ENCODE measurements around the gene ATE1.
"Not testable (repeated sequence)": the region's sequence is repeated elsewhere in the genome, so short reads cannot be mapped to it uniquely, and the experiment has no call there.

The ATE1 gene

DNA sequence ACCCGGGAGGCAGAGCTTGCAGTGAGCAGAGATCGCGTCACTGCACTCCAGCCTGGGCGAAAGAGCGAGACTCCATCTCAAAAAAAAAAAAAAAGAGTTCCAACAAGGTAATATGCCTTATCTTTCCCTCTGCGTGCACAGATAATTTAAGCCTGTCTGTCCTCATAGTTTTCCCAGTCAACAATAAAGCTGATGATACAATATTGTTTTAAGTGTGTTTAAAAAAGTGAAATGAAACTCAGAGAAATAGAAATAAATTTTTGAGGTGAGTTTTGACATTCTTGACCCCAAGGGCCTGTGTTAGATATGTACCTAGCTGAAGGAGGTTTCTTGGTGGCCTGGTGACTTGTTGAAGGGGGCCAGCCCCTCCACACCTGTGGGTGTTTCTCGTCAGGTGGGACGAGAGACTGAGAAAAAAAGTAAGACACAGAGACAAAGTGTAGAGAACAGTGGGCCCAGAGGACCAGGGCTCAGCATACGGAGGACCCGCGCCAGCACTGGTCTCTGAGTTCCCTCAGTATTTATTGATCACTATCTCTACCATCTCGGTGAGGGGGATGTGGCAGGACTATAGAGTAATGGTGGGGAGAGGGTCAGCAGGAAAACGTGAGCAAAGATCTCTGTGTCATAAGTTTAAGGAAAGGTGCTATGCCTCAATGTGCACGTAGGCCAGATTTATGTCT is 1.9 kb upstream of the ATE1 start:
- not testable (repeated sequence) for FAIRE-seq

DNA sequence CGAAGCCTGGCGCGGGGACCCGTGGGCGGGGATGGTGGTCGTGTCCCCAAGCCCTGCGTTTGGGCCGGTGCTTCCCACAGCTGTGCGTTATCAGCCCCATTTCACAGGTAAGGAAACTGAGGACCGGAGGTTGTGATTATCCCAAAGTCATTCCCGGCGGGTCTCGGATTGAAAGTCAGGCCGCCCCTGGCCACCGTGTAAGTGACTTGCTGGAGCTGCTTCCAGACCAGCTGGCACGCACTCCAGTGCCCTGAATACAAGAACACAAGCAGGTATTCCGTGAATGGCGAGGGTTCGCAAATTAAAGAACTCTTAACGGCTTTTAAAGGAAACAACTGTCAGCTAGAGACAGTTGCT is 675 bp upstream of the ATE1 start:
- no peak for FAIRE-seq

DNA sequence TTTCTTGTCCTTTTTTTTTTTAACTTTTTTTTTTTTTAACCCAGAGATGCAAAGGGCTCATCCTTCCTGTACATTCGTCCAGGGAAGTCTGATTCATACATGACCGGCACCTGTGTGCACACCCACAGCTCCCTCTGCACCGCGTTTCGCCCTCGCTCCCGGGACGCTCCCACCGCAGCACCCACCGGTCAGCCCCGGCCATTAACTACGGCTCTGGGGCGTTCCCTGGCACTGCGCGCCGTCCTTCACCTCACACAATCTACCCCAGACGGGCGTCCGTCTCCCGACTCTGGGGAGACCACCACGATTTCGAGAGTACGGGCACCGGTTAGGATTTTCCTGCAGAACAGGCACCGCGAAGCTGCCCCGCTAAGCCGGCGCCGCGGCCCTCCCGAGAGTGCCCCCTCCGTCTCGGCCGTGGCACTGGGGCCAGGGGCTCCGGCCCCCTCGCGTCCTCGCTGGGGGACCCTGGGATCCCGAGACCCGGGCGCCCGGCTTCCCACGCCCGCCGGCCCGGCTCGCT is 452 bp downstream of the ATE1 start:
- FAIRE-seq: no peak

DNA sequence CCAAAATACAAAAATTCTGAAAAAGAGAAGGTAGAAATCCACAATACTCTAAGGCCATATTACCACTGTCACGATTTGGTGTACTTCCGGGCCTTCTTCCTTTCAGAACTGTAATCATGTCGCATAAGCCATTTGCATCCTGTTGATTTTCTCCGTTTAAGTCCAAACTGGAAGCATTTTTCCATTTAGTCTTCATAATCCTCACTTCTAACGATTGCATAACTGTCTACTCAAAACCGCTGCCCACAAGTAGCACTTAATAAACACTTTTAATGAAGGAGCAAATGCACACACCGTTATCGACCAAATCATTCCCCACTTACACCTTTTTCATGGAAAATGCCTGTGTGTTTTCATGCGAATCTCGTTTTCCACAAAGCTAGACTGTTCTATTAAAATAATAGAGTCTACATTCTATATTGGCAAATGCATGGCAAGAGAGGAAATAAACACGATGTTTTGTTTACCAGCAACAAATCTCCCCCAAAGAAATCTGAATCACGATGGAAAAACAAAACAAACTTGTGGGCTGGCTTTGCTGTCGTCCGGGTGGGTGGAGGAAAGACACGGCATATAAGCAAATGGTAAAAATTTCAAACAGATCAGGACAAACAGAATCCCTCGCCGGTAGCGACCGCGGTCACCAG is 1.0 kb downstream of the ATE1 start:
- peak; percentile 8 for FAIRE-seq

DNA sequence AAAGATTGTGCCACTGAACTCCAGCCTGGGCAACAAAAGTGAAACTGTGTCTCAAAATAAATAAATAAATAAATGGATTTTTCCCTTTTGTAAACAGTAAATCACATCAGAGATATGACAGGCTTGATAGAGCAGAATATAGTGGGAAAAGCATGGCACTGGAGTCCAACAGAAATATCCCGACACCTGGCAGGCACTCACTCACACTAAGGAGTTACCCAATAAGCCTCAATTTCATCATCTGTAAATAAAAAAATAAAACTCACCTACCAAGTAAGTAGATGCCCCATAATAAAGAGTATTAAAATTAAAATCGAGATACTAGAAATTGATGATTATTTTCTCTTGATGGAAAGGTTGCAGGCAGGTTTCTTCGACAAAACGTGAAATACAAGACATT is 1.7 kb downstream of the ATE1 start:
- no peak for FAIRE-seq

DNA sequence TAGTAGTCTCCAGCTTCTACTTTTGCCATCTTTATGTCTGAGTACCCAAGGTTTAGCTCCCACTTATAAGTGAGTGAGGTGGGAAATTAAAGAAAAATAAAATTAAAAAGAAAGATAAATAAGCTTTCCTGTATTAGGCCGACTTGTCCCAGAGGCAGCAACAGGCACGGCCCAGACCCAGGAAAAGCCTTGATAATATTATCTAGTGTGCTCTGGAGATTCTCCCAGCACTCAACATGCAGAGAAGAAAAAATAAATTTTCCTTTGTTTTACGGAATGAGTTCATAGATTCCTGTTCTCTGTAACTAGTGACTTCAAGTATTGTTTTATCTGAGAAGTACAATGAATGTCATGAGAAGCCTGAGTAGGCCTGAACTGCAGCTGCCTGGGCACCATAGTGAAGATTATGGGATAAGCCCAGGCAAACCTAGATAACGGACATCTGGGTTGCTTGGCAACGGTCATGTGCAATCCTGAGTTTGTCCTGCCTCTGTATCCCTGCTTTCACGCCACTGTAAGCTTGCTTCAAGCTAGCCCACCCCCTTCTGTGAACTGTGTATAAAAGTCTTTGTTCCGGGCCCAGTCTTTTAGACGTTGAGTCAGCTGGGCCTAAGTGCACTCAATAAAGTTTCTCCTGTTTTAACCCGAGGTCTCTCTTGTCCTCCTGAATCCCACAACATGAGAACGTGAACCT is 6.4 kb downstream of the ATE1 start:
- FAIRE-seq: no peak

DNA sequence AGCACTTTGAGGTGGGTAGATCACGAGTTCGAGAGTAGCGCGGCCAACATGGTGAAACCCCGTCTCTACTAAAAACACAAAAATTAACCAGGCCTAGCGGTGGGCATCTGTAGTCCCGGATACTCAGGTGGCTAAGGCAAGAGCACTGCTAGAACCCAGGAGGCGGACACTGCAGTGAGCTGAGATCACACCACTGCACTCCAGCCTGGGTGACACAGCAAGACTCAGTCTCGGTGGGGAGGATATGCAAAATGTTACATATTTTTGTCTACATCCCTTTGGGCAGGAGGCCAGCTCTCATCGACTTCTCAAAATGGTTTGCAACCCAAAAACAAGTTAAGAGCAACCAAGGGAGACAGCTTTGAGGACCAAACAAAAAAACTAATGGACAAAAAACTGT is 8.2 kb downstream of the ATE1 start:
- FAIRE-seq: no peak

DNA sequence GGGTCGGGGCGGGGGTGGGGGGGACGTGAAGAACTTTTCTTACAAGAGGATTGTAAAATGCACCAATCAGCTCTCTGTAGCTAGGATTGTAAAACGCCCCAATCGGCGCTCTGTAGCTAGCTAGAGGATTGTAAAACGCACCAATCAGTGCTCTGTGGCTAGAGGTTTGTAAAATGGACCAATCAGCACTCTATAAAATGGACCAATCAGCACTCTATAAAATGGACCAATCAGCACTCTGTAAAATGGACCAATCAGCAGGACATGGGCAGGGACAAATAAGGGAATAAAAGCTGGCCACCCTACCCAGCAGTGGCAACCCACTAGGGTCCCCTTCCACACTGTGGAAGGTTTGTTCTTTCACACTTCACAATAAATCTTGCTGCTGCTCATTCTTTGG is 9.0 kb downstream of the ATE1 start:
- FAIRE-seq: not testable (repeated sequence)

DNA sequence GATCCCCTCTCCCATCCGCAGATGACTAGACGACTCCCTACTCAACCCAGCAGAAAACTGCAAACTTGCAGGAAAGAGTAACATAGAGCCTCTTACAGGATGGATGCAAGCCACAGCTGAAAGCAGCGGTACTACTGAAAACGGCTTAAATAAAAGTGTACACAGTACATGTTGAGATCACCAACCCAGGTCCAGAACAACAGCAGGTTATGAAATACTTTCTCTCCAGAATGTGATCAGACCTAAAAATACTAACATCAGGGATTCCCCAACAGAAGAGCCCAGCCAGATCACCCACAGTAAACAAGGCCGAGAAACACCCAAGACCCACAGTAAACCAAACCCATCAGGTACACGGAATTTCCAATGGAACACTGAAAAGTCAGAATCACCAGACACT is 13.2 kb downstream of the ATE1 start:
- no peak for FAIRE-seq

DNA sequence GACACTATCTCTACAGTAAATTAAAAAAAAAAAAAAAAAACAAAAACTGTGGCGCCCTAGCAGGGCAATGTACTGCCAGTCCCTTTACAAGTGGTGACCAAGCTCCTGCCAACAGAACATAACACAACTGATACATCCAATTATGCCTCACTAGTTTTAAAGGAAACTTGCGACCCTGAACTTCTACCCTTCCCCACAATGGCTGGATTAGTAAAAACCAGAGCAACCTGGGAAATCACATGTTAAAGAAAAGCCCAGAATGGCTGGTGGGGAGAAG is 16.5 kb downstream of the ATE1 start:
- FAIRE-seq: no peak

DNA sequence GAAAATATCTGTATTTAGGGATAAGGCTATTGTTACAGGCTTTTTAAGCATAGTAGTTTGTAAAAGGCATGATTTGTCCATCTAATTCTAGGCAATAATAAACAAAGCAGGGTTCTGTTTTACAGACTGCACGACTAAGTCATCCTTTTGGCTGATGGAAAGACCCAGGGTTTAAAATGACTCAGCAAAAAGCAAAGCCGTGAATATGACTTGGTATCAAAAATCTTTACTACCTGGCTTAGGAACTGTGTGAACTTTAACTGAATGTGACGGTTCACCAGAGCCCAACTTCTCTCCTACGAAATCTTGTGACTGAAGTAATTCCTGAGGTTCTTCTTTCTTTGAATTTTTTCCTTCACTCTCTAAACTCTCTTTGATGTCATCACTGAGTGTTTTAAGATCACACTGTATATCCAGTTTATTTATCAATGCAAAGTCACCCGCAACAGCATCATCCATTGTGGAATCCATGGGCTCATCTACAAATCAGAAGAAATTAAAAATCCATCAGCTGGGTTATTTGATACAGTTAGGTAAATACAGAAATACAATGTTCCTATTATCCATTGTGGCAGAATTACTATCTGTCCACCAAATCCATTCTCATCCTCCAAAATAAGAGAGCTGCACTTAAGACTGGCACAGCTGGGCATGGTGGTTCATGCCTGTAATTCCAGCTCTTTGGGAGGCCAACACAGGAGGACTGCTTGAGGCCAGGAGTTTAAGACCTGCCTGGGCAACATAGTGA is 17.0 kb downstream of the ATE1 start:
- FAIRE-seq: no peak

DNA sequence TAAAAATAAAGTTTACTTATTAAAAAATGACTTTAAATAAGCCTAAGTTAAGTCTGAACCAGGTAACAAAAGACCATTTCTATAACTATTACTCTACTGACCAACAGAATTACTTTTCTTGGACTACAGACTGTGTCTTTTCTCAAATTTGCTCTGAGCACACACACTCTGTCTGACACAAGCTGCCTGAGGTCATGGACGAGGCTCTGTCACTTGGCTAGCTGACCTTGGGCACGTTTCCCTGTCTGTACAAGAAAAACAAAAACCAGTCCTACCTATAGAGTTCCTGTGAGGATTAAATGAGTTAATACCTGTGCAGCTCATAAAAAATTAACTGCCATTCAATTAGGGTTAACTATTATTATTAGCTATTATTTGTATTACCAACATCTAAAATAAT is 22.9 kb downstream of the ATE1 start:
- no peak for FAIRE-seq

DNA sequence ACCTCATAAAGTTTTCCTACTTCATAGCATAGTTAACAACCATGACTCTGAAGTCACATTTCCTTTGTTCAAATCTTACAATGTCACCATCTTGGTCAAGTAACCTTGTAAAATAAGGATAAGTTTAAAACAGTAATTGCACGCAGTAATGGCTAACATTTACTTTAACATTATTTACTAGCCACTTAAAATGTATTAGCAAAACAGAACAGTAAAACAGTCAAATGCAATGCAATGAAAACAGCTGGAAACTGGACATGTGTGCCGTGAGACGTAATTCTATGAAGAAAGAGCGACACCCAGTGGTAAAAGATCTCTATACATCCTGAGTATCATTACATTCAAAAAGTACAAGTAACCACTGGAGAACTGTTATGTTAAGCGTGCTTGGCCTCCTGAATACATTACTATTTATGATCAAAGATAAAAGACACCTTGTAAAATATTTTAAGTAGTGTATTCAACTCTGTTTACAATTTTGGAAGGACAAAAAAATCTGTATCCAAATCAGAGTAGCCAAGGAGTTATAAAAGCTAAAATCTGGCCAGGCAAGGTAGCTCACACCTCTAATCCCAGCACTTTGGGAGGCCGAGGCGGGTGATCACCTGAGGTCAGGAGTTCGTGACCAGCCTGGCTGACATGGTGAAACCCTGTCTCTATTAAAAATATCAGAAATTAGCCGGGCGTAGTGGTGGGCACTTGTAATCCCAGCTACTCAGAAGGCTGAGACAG is 27.2 kb downstream of the ATE1 start:
- FAIRE-seq: peak; percentile 97

DNA sequence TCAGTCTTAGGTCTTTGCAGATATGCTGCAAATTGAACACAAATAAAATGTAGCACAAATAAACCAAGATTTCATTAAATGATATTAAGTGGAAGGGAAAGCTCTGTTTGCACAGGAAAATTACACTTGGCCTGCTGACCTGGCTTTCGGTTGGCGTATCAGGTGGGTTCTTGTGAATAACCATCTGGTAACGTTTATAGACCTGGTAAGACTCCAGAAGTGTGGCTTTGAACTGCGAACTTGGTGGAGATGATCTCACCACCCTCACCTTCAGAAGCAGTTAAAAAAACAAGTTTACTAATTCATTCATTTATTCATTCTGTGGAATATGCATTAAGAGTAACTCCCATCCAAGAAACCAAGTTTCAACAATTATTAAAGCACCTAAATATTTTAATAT is 28.1 kb downstream of the ATE1 start:
- FAIRE-seq: no peak

DNA sequence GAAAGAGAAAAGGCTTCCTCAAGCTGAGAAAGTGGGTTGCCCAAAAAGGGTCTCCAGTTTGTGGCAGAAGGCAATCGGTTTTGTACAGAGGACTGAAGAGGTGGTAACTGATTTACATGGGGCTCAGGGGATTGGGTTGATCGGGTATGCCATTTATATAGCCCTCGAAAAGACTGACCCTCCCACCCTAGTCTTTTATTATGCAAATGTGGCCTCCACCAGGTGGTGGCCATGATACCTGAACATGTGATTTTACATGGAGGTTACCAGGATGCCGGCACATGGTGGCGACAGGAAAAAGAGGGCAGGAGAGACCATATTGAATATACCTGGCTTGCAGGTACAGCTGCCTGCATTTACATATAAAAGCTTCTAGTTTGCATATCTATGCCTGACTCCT is 36.7 kb downstream of the ATE1 start:
- FAIRE-seq: no peak

DNA sequence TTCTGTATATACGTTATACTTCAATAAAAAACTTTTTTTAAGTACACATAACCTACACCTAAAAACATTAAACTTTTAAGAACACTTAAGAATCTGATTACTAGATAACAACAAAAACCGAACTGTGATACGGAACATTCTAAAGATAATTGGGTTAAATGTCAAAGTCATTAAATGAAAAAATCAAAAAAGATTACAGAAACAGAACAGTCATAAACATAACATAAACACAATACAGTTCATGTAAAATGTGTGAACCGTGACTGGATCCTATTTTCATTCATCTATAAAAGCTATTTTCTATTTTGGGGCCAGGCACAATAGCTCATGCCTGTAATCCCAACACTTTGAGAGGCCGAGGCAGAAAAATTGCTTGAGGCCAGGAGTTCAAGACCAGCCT is 38.6 kb downstream of the ATE1 start:
- peak; percentile 67 for FAIRE-seq

DNA sequence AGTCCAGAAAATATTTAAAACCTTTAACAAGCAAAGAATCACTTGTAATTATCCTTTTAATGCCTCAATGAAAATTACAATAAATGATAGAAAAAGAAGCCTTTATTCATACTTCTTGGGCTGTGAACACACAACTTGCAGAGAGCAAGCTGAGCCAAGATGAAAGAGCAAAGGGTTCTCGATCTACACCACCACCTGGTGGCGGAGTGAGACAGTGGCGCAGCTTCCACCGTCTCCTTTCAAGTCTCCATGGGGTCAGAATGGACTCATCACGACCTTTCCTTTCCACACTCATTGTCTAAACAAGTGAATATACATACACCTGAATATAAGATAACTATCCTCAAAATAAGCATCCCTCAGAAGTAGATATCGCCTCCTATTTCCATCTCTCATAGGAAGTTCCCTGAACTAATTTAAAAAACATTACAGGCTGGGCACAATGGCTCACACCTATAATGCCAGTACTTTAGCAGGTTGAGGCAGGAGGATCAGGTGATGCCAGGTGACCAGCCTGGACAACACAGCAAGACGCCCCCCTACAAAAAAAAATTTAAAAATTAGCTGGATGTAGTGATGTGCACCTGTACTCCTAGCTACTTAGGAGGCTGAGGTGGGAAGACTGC is 40.7 kb downstream of the ATE1 start:
- FAIRE-seq: peak; percentile 51

DNA sequence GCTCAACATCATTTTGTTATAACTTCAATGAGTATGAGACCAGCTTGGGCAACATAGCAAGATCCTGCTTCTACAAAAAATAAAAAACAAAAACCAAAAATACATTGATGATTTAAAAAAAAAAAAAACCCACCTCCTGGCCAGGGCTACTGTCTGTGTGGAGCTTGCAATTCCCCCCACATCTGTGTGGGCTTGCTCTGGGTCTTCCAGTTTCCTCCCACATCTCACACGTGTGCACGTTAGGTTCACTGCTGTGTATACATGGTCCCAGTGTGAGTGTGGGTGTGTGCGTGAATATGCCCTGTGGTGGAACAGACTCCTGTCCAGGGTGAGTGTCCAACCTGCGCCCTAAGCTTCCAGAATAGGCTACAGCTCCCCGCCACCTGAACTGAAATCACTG is 41.6 kb downstream of the ATE1 start:
- no peak for FAIRE-seq

DNA sequence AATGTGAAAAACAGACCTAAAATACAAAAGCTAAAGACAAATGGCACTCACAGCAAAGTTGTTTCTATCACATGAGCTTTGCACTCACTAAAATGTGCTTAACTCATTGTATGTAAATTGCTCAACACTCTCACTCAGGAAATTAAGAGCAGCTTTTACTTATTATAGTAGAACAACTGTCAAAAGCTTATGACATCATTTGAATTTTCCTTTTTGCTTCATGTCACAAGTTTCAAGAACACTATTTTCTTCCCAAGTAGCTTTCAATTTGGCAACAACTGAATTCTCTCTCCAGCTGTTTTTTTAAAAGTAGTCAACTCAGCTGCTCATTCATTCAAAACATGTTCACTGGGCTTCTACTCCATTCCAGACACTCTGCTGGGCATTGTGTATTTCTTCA is 46.9 kb downstream of the ATE1 start:
- FAIRE-seq: no peak

DNA sequence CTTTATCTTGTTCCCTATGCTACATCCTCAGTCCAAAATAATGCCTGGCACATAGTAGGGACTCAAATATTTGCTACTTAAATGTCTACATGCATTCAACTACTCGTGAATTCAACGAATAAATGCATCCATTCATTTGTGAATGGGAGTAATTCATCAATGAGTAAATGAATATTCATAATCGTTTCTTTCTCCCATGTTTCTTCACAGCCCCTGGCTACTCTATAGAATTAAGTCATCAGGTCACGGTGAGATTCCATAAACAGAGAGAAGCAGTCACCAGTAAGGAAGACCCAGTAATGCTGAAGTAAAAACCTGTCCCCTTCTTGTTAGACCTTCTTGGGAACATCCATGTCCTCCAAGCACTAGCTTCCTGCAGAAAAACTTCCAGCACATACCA is 48.4 kb downstream of the ATE1 start:
- FAIRE-seq: no peak

DNA sequence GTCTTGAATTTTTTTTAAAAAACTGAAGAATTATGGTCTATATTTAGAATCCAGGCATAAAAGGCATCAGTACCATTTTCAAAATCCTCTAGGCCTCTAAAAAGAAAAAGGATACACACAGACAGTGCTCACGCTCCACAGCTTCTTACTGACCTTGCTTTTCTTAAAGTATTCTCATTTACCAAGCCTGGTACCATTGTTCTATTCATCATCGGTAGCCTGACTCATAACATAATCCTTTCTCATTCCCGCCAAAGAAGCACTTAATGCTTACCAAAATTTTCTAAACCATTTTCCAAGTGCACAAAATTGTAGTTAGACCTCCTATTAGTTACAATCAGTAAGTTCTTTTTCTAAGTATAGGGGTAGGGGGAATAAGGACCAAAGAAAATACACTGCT is 54.6 kb downstream of the ATE1 start:
- FAIRE-seq: no peak

DNA sequence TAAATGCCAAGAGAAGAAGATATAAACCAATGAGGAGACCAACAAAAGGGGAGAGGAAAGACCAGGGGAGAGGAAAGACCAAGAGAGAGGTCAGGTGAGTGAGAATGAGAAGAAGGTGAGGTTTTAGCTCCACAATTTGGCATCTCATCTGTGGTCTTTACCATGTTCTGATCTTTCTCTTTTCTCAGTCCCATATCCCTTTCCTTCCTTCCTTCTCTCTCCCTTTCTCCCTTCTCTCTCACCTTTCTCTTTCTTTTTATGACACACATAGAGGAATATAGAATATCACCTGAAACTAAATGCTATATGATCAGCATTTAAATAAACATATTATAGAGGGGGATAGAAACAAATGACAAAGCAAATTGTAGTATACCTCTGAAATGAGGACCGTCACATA is 57.4 kb downstream of the ATE1 start:
- no peak for FAIRE-seq

DNA sequence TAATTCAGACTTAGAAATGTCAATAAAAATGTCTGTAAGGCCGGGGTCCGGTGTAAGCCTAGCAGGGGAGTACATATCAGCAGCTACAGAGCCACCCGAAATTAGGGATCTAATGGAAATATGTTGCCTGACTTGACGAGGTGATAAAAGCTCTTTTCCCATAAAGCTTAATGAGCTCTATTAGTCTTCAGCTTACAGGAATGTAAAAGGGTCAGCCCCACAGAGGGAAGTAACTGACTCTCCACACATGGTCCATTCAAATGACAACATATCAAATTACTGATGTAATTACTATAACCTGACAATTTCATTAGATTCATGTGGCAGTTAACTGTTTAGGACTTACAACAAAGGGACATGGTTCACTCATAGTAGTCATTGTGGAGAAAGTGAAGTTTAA is 62.3 kb downstream of the ATE1 start:
- FAIRE-seq: no peak
